ENCODE data around the gene GLTP.
"Not testable (repeated sequence)": the region's sequence is repeated elsewhere in the genome, so short reads cannot be mapped to it uniquely, and the experiment has no call there.

GLTP gene

DNA sequence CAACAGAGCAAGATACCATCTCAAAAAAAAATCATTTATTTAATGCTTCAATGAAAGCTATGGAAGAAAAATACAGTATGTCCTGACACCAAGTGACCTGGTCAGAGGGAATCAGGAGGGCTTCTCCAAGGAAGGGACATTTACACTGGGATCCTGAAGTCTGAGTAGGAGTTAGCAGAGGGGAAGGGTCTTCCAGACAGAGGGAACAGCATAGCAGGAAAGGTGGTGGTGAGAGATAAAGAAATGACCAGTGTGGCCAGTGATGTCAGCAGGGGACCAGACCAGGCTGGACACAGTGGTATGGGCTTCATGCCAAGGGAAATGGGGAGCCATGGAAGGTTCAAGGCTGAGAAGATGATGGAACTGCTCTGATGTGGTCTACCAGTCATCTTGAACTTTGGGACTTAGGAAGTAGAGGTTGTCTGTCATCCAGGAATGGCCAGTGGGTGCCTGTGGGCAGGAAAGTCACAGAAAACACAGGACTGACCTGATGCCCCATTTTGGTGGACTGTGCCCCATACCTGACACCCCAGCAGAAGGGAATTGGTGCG is 11.9 kb upstream of the GLTP start:
- no peaks in the 10 kb centered on the region for H3K27me3 Mint-ChIP-seq
- DNase-seq (no peak), ATAC-seq (no peak)
- H3K27ac Mint-ChIP-seq = no peak overlapping the region
- H3K9me3 Mint-ChIP-seq = no peaks in the 10 kb centered on the region
- peaks cover 36% of the 10 kb centered on the region for H3K4me1 Mint-ChIP-seq
- no peak overlapping the region for H3K4me3 Mint-ChIP-seq

DNA sequence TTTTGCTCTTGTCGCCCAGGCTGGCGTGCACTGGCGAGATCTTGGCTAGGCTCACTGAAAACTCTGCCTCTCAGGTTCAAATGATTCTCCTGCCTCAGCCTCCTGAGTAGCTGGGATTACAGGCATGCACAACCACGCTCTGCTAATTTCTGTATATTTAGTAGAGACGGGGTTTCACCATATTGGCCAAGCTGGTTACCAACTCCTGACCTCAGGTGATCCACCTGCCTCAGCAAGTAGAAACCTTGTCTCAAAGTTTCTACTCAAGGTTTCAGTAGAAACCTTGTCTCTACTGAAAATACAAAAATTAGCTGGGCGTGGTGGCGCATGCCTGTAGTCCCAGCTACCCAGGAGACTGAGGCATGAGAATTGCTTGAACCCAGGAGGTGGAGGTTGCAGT is 11.4 kb upstream of the GLTP start:
- ATAC-seq, DNase-seq, H3K4me3 Mint-ChIP-seq, H3K27me3 Mint-ChIP-seq, H3K27ac Mint-ChIP-seq, H3K9me3 Mint-ChIP-seq: not testable (repeated sequence)
- H3K4me1 Mint-ChIP-seq = peaks cover 36% of the 10 kb centered on the region

DNA sequence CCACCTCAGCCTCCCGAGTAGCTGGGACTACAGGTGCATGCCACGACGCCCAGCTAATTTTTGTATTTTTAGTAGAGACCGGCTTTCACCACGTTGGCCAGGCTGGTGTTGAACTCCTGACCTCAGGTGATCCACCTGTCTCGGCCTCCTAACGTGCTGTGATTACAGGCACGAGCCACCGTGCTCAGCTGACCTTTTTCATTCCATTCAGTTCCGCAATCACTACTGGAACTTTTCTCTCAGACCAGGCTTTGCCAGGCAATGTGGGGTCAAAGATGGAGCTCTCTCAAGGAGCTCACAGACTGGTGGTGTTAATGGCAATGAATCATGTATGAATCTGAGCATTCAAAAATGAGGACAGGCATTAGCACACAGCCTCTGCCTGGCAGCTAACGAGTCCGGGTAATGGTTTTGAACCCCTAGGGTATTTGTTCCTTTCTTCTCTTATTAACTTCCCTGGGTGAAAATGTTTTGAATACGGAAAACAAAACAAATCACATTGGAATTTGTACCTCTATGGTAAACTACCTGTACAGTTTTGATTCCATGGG is 10.4 kb upstream of the GLTP start:
- Mint-ChIP-seq H3K4me1 (peaks cover 36% of the 10 kb centered on the region), H3K27ac (no peak overlapping the region), H3K4me3 (no peak overlapping the region), H3K9me3 (no peaks in the 10 kb centered on the region), H3K27me3 (no peaks in the 10 kb centered on the region)
- ATAC-seq (no peak), DNase-seq (no peak)

DNA sequence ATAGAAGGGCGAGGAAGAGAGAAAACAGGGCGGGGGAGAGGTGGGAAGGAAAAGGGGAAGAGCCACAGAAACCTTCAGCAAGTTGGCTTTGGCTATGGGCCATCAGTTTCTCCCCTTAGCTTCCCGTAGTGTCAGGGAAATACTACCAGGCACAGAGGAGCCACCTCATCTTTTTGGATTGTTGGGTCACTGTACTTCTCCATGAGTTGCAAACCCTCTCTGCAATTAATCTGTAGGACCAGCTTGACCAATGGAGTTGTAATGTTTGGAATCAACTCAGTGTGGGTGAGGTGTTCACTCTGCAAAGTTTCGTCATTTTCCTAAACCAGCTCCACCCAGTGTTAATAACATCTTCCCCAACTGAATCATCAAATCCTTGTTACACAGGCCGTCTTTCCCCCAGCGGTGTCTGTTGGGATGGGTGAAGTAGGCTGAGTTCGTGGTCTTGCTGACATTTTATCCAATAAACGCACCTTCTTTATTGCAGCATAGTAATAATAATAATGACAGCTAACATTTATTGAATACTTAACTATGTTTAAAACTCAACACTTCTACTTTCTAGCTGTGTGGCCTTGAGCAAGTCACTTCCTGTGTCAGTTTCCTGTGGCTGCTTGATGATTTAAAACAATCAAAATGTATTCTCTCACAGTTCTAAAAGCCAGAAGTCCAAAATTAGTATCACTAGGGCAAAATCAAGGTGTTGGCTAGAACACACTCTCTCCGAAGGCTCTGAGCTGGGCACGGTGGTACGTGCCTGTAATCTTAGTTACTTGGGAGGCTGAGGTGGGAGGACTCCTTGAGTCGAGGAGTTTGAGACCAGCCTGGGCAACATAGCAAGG is 8.1 kb upstream of the GLTP start:
- Mint-ChIP-seq H3K4me1 (peaks cover 36% of the 10 kb centered on the region), H3K9me3 (no peaks in the 10 kb centered on the region), H3K27me3 (no peaks in the 10 kb centered on the region), H3K4me3 (peak overlapping the region; percentile 54 to 60), H3K27ac (peak overlapping the region; percentile 92 to 99)
- peak; percentile 79 for ATAC-seq
- DNase-seq = peak in 1 of 2 donors; percentile 21

DNA sequence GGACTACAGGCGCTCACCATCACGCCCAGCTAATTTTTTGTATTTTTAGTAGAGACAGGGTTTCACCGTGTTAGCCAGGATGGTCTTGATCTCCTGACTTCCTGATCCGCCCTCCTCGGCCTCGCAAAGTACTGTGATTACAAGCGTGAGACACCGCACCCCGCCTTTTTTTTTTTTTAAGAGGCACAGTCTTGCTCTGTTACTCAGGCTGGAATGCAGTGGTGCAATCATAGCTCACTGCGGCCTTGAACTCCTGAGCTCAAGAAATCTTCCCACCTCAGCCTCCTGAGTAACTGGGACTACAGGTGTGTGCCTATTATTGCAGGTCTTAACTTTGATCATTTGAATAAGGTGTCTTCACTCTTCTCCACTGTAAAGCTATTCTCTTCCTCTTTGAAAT is 5.3 kb upstream of the GLTP start:
- peaks cover 31% of the 10 kb centered on the region for H3K4me1 Mint-ChIP-seq
- H3K27ac Mint-ChIP-seq = no peak overlapping the region
- DNase-seq (no peak), ATAC-seq (no peak)
- H3K9me3 Mint-ChIP-seq = no peaks in the 10 kb centered on the region
- H3K4me3 Mint-ChIP-seq = no peak overlapping the region
- H3K27me3 Mint-ChIP-seq = no peaks in the 10 kb centered on the region

DNA sequence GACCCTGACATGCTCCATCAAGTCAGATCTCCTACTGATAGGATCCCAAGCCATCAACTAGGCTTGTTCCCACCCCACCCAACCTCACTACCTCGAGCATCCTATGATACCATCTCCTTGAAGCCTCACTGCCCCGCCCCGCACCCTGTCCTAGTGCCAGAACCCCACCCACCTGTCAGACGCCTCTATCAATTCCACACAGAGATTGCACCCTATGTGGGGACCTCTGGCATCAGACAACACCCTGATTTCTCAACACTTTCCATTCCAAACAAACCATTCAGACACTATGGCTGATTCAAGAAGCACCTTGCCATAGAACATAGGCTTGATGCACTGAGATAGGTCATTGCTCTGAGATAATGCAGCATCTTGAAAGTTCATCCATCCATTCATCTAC is 3.1 kb upstream of the GLTP start:
- H3K27me3 Mint-ChIP-seq = no peaks in the 10 kb centered on the region
- H3K4me3 Mint-ChIP-seq = no peak overlapping the region
- ATAC-seq (no peak), DNase-seq (no peak)
- H3K27ac Mint-ChIP-seq = no peak overlapping the region
- no peaks in the 10 kb centered on the region for H3K9me3 Mint-ChIP-seq
- peaks cover 34% of the 10 kb centered on the region for H3K4me1 Mint-ChIP-seq

DNA sequence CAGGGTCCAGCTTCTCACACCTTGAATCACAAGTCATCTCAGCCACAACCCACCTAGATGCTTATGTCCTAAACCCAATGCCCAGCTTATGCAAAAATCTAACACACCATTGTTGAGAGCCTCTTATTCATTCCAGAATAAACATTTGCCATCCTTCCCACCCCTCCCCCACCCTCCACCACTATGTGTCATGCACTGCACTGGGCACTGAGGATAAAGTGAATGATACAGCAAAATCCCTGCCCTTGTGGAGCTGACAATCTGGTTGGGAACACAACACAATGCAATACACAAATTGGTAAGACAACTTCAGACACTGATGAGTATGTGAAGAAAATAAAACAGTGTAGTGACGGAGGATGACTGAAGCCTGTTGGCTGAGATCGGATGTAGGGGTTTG is 1.4 kb upstream of the GLTP start:
- Mint-ChIP-seq H3K4me3 (peak overlapping the region in 1 of 2 donors; percentile 73), H3K9me3 (no peaks in the 10 kb centered on the region), H3K4me1 (peaks cover 35% of the 10 kb centered on the region), H3K27me3 (no peaks in the 10 kb centered on the region), H3K27ac (no peak overlapping the region)
- DNase-seq (no peak), ATAC-seq (no peak)

DNA sequence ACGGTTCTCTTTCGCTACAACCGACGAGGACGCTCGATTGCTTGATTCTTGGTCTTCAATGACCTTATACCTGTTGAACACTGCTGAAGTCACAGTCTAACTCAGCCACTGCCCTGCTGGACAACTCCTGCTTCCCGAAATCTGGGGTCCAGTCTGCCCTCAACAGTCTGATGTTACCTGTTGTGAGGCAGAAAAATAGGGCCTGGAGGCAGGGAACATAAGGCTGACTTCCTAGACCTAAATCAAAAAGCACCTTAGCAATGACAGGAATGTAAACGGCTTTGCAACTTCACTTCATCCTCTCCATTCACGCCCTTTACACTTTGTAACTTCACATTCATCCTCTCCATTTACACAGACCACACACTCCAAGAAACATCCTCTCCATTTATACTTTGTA is 597 bp upstream of the GLTP start:
- Mint-ChIP-seq H3K27ac (peak overlapping the region; percentile 67 to 69), H3K4me3 (peak overlapping the region; percentile 59 to 73), H3K9me3 (no peaks in the 10 kb centered on the region), H3K4me1 (peaks cover 42% of the 10 kb centered on the region), H3K27me3 (no peaks in the 10 kb centered on the region)
- DNase-seq (no peak), ATAC-seq (no peak)

DNA sequence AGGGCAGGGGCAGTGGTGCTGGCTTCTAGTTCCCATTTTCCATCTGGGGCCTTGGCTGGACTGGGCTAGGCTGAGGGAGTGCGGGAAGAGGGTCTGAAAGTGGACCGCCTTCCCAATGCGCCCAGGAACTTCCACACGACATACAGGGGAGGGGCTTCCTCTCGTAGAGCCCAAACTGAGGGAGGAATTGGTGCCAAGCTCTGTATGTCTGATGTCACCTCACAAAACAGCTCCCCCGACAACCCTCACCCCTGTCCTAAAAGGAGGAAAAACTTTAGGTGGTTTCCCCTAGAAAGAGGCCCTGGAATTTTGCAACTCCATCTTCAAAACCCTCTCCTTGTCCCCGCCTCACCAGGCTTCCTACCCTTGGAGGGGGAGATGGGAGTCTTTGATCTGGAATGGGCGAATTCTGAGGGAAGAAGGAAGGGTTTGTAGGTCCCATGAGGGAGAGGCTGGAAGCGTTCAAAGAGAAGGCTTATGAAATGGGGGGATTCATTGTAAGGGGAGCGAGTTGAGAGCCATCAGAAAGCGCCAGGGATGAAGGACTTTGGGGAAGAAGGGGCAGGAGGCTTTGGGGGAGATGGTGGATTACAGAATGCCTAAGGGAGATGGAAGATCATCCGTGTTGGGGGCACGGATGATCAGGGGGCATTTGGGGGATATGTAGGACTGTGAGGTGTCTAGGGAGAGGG is 844 bp downstream of the GLTP start:
- ATAC-seq = no peak
- peak overlapping the region; percentile 92 to 95 for H3K27ac Mint-ChIP-seq
- no peaks in the 10 kb centered on the region for H3K27me3 Mint-ChIP-seq
- peak in 1 of 2 donors; percentile 11 for DNase-seq
- peak overlapping the region; percentile 88 to 92 for H3K4me3 Mint-ChIP-seq
- peaks cover 54% of the 10 kb centered on the region for H3K4me1 Mint-ChIP-seq
- H3K9me3 Mint-ChIP-seq = no peaks in the 10 kb centered on the region

DNA sequence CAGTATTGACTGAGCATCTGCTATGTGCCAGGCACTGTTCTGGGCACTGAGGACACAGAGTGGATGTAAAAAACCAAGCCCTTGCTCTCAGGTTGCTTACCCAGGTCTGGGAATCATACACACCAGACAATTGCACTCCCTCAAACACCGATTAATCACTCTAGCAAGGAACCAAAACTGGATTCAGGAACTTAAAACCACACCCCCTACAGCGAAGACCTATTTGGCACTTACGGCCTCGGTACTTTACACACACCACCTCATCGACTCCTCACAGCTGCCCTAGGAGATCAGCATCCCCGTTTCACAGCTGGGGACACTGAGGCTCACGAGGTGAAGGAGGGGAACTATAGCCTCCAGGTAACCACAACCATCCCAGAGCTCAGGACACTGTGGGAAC is 1.6 kb downstream of the GLTP start:
- H3K4me3 Mint-ChIP-seq = peak overlapping the region; percentile 88 to 92
- H3K27ac Mint-ChIP-seq = peak overlapping the region in 1 of 2 donors; percentile 42
- ATAC-seq (no peak), DNase-seq (no peak)
- no peaks in the 10 kb centered on the region for H3K27me3 Mint-ChIP-seq
- H3K9me3 Mint-ChIP-seq = no peaks in the 10 kb centered on the region
- H3K4me1 Mint-ChIP-seq = peaks cover 54% of the 10 kb centered on the region

DNA sequence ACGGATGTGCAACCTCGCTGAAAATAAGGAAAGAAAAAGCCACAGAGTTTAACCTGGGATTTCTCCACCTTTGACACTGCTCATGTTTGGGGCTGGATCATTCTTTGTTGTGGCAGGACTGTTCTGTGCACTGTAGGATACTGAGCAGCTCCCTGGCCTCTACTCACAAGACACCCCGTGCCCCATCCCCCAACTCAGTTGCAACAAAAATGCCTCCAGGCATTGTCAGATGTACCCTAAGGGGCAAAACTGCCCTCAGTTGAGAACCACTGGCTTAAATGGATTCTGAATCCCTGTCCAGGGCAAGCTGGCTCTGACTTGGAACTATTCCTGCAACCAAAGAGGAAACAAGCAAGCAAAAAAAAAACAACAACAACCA is 2.1 kb downstream of the GLTP start:
- no peaks in the 10 kb centered on the region for H3K9me3 Mint-ChIP-seq
- ATAC-seq (no peak), DNase-seq (no peak)
- no peaks in the 10 kb centered on the region for H3K27me3 Mint-ChIP-seq
- H3K27ac Mint-ChIP-seq = peak overlapping the region in 1 of 2 donors; percentile 41
- H3K4me1 Mint-ChIP-seq = peaks cover 54% of the 10 kb centered on the region
- no peak overlapping the region for H3K4me3 Mint-ChIP-seq

DNA sequence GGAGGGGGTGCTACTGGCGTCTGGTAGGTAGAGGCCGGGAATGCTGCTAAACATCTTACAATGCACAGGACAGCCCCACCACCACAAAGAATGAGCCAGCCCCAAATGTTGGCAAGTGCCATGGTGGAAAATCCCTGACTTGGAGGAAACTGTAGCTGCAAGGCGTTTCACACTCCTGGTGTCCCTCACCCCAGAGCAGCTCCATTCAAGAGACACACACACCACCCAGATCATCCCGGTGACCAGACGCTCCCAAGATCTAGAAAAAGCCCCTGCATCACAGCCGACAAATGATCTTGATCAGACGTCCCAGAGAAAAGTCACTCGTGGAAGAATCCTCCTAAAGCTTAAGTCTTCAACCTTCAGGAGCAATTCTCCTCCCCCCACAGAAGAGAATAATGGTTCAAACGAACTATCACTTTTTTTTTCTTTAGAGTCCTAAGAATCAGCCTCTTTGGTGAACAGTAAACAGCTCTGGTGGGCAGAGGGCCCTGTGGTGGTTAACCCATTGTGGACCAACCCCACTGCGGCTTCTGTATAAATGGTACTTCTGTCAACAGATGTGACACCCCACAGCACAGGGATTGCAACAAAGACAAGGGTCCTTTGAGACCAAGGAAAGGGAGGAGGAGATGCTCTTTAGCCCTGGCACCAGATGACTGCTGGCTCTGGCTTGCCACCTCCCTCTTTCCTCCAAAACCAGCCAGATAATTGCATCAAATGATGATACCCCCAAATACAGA is 2.7 kb downstream of the GLTP start:
- DNase-seq = no peak
- no peak overlapping the region for H3K4me3 Mint-ChIP-seq

DNA sequence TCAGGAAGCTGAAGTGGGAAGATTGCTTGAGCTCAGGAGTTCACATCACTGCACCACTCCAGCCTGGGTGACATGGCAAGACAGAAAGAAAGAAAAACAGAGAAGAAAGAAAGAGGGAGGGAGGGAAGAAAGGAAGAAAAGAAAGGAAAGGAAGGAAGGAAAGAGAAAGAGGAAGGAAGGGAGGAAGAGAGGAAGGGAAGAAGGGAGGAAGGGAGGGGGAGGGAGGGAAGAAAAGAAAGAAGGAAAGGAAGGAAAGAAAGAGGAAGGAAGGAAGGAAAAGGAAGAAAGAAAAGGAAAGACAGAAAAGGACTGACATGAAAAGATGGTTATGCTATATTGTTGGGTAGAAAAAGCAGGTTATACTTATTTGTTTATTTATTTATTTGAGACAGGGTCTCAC is 3.9 kb downstream of the GLTP start:
- Mint-ChIP-seq H3K4me3 (no peak overlapping the region), H3K27ac (peak overlapping the region in 1 of 2 donors; percentile 59), H3K27me3 (no peaks in the 10 kb centered on the region), H3K9me3 (no peaks in the 10 kb centered on the region), H3K4me1 (peaks cover 57% of the 10 kb centered on the region)
- DNase-seq (no peak), ATAC-seq (no peak)

More for the DNA sequence above, 2.7 kb downstream of the GLTP start:
- H3K4me1 Mint-ChIP-seq = peaks cover 54% of the 10 kb centered on the region
- no peaks in the 10 kb centered on the region for H3K27me3 Mint-ChIP-seq
- no peak for ATAC-seq
- H3K27ac Mint-ChIP-seq = no peak overlapping the region
- no peaks in the 10 kb centered on the region for H3K9me3 Mint-ChIP-seq

DNA sequence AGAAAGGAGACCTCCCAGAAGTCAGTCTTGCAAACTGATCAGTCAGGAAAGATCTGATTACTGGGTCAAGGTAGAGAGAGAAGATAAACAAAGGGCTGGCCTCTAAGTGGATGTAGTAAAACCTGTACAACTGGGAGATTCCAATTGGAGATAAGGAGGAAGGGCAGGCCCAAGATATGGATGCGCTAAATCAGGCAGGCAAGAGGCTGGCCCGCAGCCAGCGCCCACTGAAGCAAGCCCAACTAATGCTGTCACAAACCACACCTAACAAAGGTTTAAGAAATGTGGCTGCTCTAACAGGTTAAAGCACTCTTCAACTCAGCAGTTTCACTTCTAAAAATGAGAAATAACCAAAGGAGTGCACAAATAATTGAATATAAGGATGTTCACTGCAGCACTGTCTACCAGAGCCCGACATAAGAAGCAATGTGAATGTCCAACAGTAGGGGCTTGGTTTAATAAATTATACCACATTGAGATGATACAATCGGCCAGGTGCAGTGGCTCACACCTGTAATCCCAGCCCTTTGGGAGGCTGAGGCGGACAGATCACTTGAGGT is 4.7 kb downstream of the GLTP start:
- ATAC-seq = no peak
- Mint-ChIP-seq H3K4me1 (peaks cover 54% of the 10 kb centered on the region), H3K27me3 (no peaks in the 10 kb centered on the region), H3K9me3 (no peaks in the 10 kb centered on the region), H3K27ac (no peak overlapping the region), H3K4me3 (no peak overlapping the region)
- no peak for DNase-seq

DNA sequence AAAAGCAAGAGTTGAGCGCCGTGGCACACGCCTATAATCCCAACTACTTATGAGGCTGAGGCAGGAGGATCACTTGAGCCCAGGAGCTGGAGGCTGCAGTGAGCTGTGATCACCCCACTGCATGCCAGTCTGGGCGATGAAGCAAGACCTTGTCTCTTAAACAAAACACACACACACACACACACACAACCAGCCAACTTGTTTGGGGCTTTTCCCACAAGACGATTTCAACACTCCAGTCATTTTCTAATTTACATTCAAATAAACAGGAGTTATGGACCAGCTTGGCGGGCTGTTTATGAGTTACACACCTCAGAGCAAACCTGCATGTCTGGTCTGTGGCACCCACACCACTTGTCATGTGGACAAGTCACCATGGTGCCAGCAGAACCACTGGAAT is 6.7 kb downstream of the GLTP start:
- H3K27me3 Mint-ChIP-seq = no peaks in the 10 kb centered on the region
- no peaks in the 10 kb centered on the region for H3K9me3 Mint-ChIP-seq
- no peak overlapping the region for H3K4me3 Mint-ChIP-seq
- DNase-seq = no peak
- H3K4me1 Mint-ChIP-seq = peaks cover 44% of the 10 kb centered on the region
- ATAC-seq = no peak
- no peak overlapping the region for H3K27ac Mint-ChIP-seq

All from stimulated activated naive CD8-positive, alpha-beta T cell treated with anti-CD3 and anti-CD28 coated beads, Interleukin-15, amount 100 ng/mL, for 72 hours (primary cell).